Activated CD4-positive, alpha-beta T cell treated with anti-CD3 and anti-CD28 coated beads for 4 hours (primary cell): ENCODE results near the gene CDH4.

Experiments used
- DNase-seq, 2 donors: peaks; one replicate each; pipeline ENCODE4 v3.0.0-alpha.2; 2020

Gene CDH4

GRCh38 chr20:61897401-61898295 lies 645.6 kb downstream of the CDH4 start:
- no peak for DNase-seq

DNA sequence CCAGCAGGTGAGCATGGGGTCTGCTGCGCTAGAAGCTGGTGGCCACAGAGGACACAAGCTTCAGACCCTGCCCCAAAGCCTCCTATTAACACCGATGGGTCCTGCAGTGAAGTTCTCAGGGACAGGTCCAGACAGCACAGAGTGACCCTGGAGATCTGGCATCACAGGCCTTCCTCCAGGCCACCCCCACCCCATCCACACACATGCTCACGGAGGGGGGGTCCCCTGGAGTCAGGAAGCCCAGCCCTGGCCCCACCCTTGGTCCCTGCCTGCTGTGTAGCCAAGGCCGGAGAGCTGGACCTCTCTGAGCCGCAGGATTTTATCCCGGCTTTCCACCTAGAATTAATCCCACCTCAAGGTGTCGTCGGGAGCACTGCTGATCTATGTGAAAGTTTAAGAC lies 646.3 kb downstream of the CDH4 start:
- no peak for DNase-seq

DNA sequence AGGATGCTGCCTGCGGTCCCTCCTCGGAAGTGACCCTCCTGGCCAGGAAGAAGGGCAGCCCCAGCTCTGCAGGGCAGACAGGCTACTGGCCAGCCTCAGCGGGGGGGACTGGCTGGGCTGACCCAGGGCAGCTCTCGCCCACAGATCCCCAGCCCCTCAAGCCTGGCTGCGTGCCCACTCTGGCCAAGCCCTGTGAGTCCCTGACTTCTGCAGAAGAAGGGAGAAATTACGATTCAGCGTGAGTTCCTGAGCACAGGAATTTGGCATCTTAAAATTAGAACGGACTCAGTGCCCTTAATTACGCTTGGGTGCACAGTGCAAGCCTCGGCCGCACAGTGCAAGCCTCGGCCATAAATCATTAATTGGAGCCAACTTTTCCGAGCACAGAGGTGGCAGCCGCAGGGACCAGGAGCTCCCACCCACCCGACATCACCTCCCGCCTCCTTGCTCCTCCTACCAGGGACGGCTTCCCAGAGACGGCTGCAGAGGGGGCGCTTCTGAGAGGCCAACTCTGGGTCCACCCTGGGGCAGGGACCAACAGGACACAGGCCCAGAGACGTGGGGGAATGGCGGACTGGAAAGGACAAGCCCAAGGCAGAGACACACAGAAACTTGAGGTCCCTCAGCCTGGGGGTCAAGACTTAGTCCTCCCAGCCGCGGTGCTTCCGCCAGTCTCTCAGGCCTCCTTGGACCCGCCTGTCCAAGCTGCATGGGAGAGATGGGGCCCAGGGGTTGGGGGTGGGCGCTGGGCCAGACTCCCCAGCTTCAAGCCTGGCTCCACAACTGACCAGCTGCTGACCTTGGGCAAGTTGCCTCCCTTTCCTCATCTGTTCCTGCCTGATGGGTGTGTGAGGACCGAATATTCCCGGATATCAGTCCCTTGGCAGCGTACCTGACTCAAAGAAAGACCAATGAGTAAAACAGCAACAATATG lies 648.2 kb downstream of the CDH4 start:
- no peak for DNase-seq

DNA sequence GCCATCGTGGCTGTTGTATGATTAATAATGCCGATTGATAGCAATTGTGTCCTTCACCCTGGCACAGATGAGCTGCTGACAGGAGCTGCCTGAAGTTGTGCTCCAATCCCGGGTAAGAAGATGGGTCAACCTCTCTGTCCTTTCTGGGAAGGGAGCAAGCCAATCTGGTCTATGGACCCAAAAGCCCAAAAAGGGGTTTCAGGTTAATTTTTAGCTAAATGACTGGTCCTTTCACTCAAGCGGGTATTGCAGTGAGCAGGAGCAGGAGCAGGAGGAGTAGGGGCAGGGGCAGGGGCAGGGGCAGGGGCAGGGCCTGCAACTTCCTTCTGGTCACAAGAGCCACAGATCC lies 648.9 kb downstream of the CDH4 start:
- DNase-seq, result no peak

- DNase-seq, result no peak
Measured at GRCh38 chr20:61901392-61902220, 649.5 kb downstream of the CDH4 start.

GRCh38 chr20:61902221-61902869 lies 650.3 kb downstream of the CDH4 start:
- no peak for DNase-seq

- no peak for DNase-seq
Measured at GRCh38 chr20:61903575-61904340, 651.7 kb downstream of the CDH4 start.

- no peak for DNase-seq
Measured at GRCh38 chr20:61904456-61904855, 652.4 kb downstream of the CDH4 start.

DNA sequence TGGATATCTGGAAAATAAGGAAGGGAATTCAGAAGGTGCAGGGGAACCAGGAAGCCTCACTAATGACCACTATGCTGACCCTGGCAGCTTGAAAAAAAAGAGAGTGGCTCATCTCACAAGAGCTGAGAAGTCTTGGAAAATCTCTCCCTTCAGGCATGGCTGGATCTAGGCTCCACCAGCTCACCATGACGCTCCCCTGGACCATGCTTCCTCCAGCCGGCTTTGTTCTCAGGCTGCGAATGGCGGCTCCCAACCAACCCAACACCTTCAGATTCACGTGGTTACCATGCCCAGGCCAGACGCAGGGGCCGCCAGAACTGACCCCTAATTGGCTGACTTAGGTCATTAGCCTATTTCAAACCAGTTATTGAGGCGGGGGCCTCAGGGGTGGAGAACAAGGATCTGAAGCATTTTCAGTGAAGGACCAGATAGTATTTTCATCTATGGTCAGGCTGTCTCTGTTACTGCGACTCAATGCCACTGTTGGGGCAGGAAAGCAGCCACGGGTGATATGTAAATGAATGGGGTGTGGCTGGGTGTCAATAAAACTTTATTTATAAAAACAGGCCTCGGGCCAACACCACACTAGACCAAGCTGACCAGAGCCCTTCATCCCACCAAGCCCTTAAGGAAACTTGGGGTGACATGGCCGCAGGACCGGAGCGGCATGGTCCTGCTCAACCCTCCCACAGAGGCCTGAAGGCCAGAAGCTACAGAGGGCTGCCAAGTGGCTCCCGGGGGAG lies 653.9 kb downstream of the CDH4 start:
- DNase-seq, result no peak

DNA sequence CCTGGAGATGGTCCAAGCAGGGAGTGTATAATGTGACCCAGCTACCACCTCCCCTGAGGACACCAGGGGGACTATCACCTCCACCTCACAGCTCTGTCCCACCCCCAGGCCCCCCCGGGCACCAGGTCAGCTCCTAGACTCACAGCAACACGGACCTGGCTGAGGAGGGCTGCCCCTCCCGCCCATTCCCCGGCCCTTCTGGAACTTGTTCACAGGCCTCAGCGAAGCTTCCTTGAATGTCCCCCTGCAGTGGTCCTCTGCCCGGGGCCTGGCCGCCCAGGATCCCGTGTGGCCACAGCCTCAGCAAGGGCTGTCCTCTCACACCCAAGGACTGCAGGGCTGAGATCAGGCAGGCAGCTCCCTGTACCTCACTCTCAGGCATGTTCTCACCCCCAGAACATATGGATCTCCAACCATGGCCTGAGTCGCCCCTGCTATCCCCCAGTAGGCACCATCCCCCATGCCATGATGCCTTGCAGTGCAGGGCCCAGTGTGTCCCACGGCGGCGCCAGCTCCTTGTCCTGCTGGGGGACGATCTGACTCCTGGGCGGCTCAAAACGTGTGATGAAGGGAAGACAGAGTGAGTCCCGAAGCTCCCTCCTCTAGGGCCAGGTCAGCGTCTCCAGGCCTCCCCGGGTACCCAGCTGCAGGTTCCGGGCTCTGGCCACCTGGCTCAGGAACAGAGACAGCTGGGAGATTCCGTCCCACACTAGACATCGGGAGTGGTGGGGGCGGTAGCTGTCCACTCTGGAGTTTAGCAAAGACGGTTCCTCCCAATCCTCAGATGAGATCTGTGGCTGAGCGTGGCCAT lies 655.2 kb downstream of the CDH4 start:
- DNase-seq, result no peak

GRCh38 chr20:61908057-61909026 lies 656.3 kb downstream of the CDH4 start:
- DNase-seq, result no peak

- no peak for DNase-seq
Measured at GRCh38 chr20:61909028-61909427, 657.0 kb downstream of the CDH4 start.

DNA sequence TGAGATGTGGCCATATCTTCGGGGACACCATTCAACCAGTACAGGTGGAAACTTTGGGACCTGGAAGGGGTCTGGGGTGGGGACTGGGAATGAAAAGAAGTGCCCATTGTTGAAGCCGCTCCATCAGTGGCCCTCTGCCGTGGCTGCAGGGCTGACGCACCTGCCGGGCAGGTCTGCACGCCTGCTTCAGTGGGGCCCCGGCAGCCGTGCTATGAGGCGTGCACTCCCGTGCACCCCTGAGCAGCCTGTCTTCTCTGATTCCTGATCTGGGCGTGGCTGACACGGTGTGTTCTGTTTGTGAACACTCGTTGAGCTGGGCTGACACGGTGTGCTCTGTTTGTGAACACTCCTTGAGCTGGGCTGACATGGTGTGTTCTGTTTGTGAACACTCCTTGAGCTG lies 657.8 kb downstream of the CDH4 start:
- DNase-seq, result no peak

DNA sequence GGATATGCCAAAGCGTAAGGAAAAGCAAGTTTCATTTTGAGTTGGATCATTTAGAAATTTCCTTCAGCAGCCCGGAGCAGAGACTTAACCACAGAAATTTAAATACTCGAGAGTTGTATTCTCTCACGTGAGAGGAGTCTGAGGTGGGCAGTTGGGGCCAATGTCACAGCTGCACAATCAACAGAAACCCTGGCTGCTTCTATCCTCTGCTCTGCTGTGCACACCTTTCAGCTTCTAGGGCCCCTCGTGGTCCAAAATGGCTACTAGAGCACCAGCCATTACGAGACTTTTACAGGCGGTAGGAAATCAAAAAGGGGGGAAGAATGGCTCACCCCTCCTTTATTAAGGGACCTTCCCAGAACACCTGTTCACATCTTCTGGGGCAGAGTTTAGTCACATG lies 659.8 kb downstream of the CDH4 start:
- DNase-seq, result no peak

DNA sequence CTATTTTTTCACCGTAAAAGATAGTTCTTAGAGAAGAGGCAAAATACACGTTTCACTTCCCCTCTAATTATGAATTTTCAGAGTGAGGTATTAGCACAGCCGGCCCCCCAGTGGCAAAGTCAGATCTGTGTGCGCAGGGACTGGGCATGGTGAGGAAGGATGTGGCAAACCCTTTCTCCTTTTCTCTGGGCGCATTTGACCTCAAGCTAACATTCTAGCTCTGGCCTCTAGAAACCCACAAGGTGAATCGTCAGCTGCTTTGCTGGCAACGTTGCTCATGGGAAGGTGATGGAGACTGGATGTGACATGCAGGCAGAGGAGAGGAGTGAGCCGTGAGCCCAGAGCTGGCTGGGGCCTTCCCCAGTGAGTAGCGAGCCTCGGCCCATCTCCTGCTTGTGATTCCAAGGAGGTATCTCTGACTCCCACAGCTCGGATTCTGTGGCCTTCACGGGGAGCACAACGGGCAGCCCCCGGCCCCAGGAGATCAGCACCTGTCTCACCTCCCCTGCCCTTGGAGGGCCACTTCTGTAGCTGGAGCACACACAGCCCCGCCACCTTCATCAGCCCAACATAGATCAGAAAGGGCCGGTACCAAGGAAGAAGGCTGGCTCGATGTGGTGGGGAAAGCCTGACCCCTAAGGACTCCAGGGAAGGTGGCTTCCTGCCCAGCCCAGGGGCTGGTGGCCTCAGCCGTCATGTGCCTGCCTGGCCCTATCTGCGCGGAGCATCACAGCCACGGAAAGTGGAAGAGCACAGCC lies 660.8 kb downstream of the CDH4 start:
- DNase-seq, result no peak

GRCh38 chr20:61913423-61914225 lies 661.6 kb downstream of the CDH4 start:
- no peak for DNase-seq

DNA sequence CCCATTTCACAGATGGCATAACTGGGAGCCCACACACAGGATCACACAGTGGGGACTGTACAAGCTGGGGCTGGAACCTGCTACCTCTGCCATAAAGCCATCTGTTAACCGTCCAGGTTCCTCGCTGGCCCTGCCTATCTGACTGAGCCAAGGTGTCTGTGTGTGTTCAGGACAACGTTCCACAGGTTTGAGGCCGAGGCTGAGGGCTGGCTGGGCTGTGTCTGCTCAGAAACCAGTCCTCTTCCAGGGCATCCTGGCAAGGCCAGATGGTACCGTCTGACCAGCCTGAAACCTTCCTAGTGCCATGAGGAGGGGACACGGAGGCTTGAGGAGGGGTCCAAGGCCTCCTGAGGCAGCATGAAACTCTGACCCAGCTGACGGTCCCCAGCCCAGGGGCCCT lies 663.0 kb downstream of the CDH4 start:
- DNase-seq, result no peak
